Fibroblast of skin of left biceps (primary cell): ENCODE data around the gene TMED3.

Experiments
- DNase-seq, 2 experiments: peaks; one replicate each; pipeline ENCODE4 v3.0.0-alpha.2; 2013; ENCODE audit warnings: low read depth in 2 of 2

The TMED3 gene

GRCh38 chr15:79310985-79311900 is at the start of gene TMED3:
Gene TMED3 (plus strand): TSS chr15:79311112. CDS start chr15:79311250, 138 bp downstream.
- peak; percentile 65 to 74 for DNase-seq

- no peak for DNase-seq
Observed at GRCh38 chr15:79261836-79262235, 49.1 kb upstream of the TMED3 start.

GRCh38 chr15:79265167-79265566 is 45.7 kb upstream of the TMED3 start:
- DNase-seq = no peak

- no peak for DNase-seq
Observed at GRCh38 chr15:79265987-79266579, 44.8 kb upstream of the TMED3 start.

DNA sequence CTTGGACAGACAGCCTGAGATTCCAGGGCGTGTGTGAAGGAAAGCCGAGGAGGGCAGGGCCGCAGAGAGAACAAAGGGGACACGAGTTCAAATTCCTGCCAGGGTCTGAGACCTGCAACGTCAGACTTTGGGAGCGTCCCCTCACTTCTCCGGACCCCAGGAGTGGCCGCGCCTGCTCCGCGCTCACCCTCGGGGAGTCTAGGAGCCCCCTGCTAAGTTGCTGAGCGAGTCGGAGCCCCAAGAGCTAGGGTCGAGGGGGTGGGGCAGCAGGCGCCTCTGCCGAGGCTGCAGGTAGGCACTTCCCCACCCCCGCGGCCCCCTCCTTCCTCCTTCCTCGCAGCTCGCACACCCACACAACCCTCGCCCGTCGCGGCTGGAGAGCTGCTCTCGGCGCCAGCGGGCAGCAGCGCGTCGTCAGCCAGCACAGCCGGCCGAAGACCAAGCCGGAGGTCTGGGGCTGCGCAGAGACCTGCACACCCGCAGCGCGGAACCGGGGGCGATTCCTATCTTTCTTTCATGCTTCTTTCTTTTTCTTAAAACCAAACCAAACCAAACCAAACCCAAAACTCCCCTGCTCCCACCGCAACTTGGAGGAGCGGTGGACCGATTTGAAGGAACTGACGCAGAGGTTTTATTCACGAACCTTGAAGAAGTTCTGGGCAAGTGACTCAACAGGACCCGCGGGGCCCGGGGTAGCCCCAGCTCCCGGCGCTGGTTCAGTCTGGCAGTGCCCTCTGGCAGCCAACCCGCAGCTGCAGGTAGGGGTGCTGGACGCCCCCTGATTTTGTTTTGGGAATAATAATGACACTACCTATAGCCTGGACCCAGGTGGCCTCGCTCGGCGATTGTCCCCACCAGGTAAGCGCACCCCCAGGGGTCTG is 28.3 kb upstream of the TMED3 start, which contains the start of gene ANKRD34C:
TSS of gene ANKRD34C (plus strand) at position 352 of the 881 bp plus-strand sequence. CDS start 10,563 bp downstream, outside the sequence.
- DNase-seq = no peak

DNA sequence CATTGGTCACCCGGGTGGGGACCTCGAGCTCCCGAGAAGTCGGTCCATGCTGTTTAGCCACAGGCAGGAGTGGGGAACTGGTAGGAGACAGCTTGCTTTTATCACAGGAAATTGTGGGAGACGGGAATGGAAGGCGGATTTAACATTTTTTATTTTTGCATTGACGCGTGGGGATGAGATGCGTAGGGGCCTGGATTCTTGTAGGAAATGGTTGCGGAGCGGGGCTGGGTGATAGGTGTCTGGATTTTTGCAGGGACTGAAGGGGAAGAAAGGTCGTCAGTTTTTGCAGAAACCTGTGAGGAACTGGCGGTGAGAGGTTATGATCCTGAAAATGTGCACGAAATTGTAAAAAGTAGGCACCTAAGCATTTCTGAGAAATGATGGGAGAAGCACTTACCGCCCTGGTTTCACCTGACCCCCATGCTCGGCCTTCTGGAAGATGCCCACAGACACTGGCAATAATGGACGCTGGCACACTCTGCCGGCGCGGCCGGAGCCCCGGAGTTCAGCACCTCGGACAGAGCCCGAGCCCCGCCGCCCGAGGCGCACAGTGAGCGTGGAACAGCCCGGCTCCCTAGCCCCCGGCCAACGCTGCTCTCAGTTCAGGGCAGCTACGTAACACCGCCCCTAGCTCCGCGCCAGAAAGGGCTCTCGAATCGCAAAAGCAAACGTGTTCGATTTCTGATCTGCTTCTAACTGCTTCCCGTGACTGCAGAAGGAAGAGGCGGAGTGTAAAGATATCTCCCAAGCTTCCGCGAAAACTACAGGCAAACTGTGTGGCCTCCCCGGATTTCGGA is 27.5 kb upstream of the TMED3 start:
- DNase-seq = no peak

GRCh38 chr15:79290642-79291275 is 20.2 kb upstream of the TMED3 start:
- DNase-seq = no peak

GRCh38 chr15:79292011-79292410 is 18.9 kb upstream of the TMED3 start:
- DNase-seq = no peak

- DNase-seq = no peak
Observed at GRCh38 chr15:79294075-79294474, 16.8 kb upstream of the TMED3 start.

GRCh38 chr15:79296583-79296982 is 14.3 kb upstream of the TMED3 start:
- no peak for DNase-seq

- no peak for DNase-seq
Observed at GRCh38 chr15:79299126-79299840, 11.6 kb upstream of the TMED3 start.

GRCh38 chr15:79299841-79300235 is 11.1 kb upstream of the TMED3 start:
- DNase-seq = no peak

DNA sequence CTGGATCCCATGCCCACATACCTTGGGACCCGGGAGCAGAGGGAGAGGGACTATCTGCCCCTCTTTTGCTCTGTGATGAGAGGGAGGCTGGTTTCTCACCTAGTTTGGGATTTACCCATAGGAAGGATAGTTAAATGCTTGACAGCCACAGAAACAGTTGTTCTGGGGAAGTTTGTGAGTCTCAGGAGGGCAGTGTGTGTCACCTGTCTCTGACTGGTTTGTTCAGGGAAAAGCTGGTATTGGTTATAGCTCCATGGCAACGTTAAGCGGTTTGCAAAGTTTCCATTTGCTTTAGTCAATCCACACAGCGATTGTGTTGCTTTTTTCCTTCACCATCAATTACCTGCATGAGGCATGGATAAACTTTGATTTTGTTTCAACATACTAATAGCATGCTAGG is 3.7 kb upstream of the TMED3 start:
- no peak for DNase-seq

GRCh38 chr15:79308874-79309273 is 2.0 kb upstream of the TMED3 start:
- no peak for DNase-seq

DNA sequence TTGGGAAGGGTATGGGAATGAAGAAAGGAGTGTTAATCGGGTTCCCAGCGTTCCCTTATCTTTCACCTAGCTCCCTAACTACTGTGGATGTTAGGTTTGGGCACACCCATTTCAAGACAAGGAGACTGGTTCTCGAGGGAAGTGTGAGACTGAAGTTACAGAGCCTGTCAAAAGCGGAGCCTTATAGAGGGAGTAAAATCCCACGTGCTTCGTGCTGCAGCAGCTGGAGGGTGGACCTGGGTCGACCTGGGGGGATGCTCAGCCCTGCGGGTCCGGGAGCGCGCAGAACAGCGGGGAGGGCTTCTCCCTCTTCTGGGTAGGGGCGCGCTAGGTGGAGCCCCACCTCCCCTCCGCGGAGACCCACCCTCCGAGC is 314 bp upstream of the TMED3 start:
- no peak for DNase-seq

DNA sequence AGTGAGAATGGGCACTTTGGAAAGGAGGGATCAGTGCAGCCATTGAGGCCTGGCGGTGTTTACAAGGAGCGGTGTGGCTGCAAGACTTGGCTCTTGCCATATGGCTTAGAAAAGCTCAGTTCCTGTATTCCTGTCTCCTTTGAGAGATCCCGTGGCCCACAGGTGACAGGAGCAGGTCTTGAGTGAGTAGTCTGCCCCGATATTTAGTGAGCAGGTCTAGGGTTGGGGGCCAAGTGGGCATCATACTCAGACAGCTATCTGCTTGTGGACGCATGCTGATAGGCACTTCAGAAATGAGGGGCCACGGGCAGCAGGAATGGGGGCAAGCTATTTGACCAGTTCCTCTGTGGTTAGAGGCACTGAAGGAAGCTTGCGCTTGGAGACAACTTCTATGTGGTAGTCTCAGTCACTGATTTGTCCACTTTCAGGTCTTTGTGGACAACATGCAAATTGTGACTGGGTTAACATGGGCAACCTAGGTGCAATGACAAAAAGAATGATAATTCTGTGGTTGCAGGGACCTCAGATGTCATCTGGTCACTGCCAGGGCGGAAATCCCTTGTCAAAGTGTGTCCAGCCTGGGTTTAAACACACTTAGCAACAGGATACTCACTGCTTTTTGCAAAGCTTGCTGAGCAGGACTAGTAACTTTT is 1.1 kb downstream of the TMED3 start:
- no peak for DNase-seq

DNA sequence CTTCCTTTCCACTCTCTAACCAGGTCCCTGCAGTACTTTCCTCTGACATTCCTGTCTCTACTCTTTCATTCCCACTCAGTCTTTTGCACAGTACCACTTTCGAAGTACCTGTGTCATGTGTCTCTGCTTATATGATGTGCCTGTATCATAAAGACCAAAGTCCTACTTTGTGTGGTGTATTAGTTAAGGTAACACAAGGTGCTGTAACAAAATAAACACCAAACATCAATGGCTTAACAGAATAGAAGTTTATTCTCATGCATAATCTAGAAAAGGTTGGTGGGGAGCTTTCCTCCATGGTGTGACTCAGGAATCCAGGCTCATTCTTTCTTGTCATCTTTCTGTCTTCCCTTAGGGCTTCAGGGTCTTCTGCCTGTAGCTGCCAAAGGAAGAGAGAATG is 3.3 kb downstream of the TMED3 start:
- no peak for DNase-seq

DNA sequence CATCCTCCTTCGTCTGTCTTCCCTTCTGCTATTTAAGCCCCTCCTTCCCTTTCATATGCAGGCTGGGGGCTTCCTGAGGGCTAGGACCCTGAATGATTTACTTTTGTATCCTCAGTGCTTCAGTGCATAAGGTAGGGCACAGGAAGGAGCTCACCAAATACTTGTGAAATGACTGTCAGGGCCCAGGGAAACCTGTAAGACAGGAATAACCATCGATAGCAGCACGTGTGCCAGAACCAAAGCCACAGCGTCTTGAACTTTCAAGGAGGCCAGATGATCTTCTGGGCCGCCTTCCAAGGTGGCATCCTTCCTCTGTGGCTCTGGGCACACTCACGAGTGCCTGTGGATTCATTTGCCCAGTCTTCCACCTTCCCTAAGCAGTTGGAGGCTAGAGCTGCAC is 3.9 kb downstream of the TMED3 start:
- no peak for DNase-seq

DNA sequence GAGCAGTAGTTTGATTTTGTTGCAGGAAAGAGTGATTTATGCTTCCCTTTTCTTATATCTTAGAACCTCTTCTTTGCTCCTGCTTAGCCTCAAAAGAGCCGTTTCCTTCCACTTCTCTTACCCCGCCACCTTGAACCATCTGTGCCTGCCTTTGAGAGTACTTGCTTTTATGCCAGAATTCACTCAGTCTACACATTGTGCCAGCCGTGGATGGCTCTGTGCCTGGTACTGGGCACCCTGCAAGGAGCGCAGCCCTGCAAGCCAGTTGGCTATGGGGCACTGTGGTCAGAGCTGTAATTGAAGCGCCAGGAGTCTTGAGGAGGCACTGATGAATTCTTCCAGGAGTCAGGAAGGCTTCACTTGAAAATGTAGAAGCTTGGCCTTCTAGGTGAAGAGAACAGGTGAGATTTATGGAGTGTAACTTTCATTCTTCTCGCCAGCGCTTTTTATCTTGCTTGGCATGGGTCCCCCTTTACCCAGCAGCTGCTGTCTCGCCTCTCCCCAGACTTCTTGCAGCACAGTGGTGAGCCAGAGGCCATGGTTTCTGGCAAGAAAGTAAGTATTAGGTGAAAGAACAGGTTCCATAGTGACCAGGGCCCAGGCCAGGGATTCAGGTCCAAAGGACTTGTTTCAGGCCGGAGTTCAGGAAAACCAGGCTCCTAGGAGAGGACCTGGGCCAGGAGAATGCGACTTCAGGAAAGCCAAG is 4.9 kb downstream of the TMED3 start:
- DNase-seq = no peak
